DLD1 (cell line): ENCODE data around the gene ERCC1.

Source experiments
- in situ Hi-C: cut with HindIII; loops from 2 replicates; pipeline ENCODE4 v1.10.0; 2017; ENCODE audit warnings: low sequenced_read_pairs

Gene ERCC1

GRCh38 chr19:45406226-45407090, 17.3 kb downstream of the ERCC1 start, which contains the start of gene POLR1G:
Gene POLR1G, plus strand, starts transcription at chr19:45406644. Its CDS starts 53 bp downstream, at chr19:45406697.
- in situ Hi-C loops = no loop called here

DNA sequence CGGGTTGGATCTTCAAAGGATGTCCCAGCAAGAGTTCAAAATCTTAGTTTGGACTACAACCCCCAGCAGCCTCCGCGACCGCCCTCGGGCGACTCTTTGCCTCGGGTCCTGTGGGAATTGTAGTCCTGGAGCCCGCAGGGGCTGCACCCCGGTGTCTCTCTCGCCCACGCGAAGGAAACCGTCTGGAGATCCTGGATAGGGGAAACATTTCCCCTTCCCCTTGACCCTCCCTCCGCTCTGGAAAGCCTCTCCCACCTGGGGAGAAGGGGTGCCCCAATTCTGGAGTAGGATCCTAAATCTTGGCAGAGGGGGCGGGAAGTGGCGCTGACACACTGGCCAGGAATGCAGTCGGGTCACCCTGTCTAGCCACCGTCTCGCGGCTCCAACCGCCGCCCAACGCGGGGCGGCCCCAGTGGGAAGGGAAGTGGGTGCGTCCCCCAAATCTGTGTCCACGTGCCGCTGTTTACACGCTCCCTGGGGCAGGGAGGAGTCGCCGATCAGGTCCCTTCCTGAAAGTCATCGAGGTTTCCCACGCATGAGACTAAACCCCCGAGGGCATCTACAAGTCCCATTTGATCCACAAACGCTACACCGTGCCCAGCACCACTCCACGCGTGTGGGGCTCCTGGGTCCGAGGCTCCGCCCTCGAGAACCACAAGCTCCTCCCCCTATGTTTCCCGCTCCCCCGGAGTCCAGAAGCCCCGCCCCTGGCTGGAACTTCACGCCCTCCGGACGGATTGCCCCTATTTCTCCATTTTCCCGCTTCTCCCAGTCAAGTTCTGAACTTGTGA, 18.1 kb downstream of the ERCC1 start:
- in situ Hi-C loops = no loop called here

GRCh38 chr19:45404557-45405434, 18.9 kb downstream of the ERCC1 start, which contains the start of gene PPP1R13L:
Gene PPP1R13L, minus strand, starts transcription at chr19:45405069. Its CDS starts 6,751 bp downstream, at chr19:45398318.
- in situ Hi-C loops = no loop called here

DNA sequence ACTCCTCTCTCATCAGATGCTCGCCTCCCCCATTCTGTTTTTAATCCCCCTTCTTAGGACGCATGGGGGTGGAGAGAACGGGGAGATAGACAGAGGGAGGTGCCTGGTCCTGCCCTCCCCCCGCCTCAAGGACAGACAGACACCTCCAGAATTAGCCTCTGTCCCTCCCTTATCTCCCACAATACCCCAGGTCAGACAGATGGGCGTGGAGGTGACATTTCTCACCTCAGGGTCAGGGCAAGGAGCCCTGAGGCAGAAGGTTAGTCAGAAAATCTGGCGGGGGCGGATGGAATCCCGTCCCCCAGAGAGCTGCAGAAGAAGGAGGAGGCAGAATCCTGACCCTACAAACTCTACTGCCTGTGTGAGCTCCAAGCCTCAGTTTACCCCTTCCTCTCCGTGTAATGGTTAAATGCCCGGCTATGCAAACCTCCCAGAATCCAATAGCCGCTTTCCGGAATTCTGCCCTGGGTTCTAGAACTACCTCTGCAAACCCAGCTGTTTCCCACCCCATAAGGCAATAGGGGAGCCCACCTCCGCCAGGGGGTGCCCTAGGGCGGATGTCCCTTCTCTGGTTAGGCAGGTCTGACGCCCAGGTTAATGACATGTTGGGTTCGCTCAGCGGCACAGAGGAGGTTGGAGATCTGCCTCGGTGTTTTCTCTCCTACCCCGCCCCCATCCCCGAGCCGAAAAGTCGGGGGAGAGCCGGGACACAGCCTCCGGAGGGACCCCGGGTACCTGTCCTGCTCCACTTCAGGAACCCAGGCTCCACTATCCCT, 19.7 kb downstream of the ERCC1 start:
- in situ Hi-C loops = no loop called here

GRCh38 chr19:45403272-45403671, 20.4 kb downstream of the ERCC1 start:
- in situ Hi-C loops = no loop called here

GRCh38 chr19:45402298-45403061, 21.2 kb downstream of the ERCC1 start:
- in situ Hi-C loops = no loop called here

- in situ Hi-C loops = no loop called here
Measured at GRCh38 chr19:45401815-45402214, 21.9 kb downstream of the ERCC1 start.

GRCh38 chr19:45400192-45400591, 23.5 kb downstream of the ERCC1 start:
- in situ Hi-C loops = no loop called here

- in situ Hi-C loops = no loop called here
Measured at GRCh38 chr19:45395821-45396617, 27.7 kb downstream of the ERCC1 start.

GRCh38 chr19:45391871-45392665, 31.6 kb downstream of the ERCC1 start:
- in situ Hi-C loops = no loop called here

DNA sequence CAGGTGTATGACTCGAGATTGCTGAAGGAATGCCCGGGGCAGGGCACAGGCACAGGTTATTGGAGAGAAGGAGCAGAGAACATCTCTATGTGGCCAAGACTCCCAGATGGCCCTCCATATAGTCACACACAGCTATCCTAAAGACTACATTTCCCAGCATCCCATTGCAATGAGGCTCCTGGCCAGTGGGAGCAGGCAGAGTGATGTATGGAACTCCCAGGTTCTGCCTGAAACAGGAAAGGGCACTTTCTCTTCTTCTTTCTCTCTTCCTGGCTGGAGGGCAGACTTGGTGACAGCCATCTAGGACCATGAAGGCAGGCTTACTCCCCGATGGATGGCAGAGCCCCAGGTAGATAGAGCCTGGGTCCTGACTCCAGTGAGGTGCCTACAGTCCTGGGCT, 32.4 kb downstream of the ERCC1 start:
- in situ Hi-C loops = no loop called here

DNA sequence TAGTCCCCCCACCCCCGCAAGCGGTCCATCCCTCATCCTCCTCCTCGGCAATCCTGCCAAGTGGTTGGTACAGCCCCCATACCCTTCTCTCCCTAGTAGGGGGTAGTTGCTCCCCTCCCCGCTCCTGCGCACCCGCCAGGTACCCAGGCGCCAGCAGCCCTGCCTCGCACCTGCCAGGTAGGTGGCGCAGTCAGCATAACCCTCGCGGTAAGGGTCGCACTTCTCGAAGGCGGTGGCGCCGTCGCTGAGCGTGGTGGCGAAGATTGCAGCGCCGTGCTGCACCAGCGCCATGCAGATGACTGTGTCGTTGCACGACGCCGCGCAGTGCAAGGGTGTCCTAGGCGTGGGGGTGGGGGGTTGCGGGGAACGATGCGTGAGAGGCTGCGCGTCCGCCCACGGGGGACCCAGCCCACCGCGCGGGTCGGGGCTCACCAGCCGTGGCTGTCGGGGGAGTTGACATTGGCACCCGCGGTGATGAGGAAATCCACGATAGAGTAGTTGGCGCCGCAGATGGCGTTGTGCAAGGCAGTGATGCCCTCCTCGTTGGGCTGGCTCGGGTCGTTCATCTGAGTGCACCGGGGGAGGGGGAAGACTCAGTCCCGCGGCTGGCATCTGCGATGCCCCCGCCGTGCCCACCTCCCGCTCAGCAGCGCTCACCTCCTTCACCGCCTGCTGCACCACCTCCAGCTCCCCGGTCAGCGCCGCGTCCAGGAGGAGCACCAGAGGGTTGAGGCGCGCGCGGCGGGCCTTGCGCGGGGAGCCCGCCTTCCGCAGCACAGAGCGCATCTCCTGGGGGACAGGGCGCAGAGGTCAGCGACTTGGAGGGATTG, 38.1 kb downstream of the ERCC1 start:
- in situ Hi-C loops = no loop called here

GRCh38 chr19:45382426-45382825, 41.3 kb downstream of the ERCC1 start:
- in situ Hi-C loops = no loop called here

- in situ Hi-C loops = no loop called here
Measured at GRCh38 chr19:45380107-45380506, 43.6 kb downstream of the ERCC1 start.

- in situ Hi-C loops = no loop called here
Measured at GRCh38 chr19:45376045-45376724, 47.5 kb downstream of the ERCC1 start.
